DND-41 (cell line): ENCODE results near the gene SCMH1.

ENCODE experiments used
- EZH2 ChIP-seq: IDR thresholded peaks from 3 replicates; pipeline ENCODE4 v1.6.1; 2012; ENCODE audit warnings: borderline replicate concordance, low read depth, mild to moderate bottlenecking, moderate library complexity, low read length, inconsistent platforms; ENCODE audit not compliant: severe bottlenecking
- TF ChIP-seq, protein P1 (sequence below): IDR thresholded peaks from 2 replicates; pipeline ENCODE4 v1.5.1; 2012; ENCODE audit warnings: borderline replicate concordance, low read length, moderate library complexity, mild to moderate bottlenecking; ENCODE audit not compliant: poor library complexity, severe bottlenecking; ENCODE audit errors: extremely low read depth

GRCh38 chr1:41013796-41014195 is 228.3 kb downstream of the SCMH1 start:
- TF ChIP-seq, protein P1, sequence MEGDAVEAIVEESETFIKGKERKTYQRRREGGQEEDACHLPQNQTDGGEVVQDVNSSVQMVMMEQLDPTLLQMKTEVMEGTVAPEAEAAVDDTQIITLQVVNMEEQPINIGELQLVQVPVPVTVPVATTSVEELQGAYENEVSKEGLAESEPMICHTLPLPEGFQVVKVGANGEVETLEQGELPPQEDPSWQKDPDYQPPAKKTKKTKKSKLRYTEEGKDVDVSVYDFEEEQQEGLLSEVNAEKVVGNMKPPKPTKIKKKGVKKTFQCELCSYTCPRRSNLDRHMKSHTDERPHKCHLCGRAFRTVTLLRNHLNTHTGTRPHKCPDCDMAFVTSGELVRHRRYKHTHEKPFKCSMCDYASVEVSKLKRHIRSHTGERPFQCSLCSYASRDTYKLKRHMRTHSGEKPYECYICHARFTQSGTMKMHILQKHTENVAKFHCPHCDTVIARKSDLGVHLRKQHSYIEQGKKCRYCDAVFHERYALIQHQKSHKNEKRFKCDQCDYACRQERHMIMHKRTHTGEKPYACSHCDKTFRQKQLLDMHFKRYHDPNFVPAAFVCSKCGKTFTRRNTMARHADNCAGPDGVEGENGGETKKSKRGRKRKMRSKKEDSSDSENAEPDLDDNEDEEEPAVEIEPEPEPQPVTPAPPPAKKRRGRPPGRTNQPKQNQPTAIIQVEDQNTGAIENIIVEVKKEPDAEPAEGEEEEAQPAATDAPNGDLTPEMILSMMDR = no peak
- no peak for TF ChIP-seq EZH2
